ENCODE results near the gene EMC7. TPM values are rescaled to one million over a fixed set of nuclear protein-coding genes. Genes with fewer than 3 reads are reported as not detected.

EMC7 gene
- total and polyA plus RNA-seq, 9 of the 15 experiments (the other 6 are each of a cell fraction or from before 2014, with no cell fraction given) = 25.8 to 92.8 (median 49.7) TPM

GRCh38 chr15:34038023-34038870 lies 63.4 kb downstream of the EMC7 start (continued):
- TF ChIP-seq, protein P1, sequence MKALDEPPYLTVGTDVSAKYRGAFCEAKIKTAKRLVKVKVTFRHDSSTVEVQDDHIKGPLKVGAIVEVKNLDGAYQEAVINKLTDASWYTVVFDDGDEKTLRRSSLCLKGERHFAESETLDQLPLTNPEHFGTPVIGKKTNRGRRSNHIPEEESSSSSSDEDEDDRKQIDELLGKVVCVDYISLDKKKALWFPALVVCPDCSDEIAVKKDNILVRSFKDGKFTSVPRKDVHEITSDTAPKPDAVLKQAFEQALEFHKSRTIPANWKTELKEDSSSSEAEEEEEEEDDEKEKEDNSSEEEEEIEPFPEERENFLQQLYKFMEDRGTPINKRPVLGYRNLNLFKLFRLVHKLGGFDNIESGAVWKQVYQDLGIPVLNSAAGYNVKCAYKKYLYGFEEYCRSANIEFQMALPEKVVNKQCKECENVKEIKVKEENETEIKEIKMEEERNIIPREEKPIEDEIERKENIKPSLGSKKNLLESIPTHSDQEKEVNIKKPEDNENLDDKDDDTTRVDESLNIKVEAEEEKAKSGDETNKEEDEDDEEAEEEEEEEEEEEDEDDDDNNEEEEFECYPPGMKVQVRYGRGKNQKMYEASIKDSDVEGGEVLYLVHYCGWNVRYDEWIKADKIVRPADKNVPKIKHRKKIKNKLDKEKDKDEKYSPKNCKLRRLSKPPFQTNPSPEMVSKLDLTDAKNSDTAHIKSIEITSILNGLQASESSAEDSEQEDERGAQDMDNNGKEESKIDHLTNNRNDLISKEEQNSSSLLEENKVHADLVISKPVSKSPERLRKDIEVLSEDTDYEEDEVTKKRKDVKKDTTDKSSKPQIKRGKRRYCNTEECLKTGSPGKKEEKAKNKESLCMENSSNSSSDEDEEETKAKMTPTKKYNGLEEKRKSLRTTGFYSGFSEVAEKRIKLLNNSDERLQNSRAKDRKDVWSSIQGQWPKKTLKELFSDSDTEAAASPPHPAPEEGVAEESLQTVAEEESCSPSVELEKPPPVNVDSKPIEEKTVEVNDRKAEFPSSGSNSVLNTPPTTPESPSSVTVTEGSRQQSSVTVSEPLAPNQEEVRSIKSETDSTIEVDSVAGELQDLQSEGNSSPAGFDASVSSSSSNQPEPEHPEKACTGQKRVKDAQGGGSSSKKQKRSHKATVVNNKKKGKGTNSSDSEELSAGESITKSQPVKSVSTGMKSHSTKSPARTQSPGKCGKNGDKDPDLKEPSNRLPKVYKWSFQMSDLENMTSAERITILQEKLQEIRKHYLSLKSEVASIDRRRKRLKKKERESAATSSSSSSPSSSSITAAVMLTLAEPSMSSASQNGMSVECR (CRISPR knock-in tag; IDR thresholded peaks at IDR 0.05) = peak; percentile 48; the same call in 1 of the 2 replicates
- TF ChIP-seq ETV1 (tag; conservative IDR thresholded peaks at IDR 0.05; ENCODE audit: low read depth) (0 out of 2 replicates have a peak, but pooled peaks have one; percentile 15), TEAD1 (CRISPR knock-in tag; IDR thresholded peaks at IDR 0.05) (peak in 1 of 2 experiments; percentile 80; a peak in 1 of 4 replicates), SMARCA4 (IDR thresholded peaks at IDR 0.05) (no peak), TBP (optimal IDR thresholded peaks at IDR 0.05; ENCODE audit: low read depth, low read length) (peak; percentile 24), HLTF (IDR thresholded peaks at IDR 0.05) (no peak), XRCC3 (IDR thresholded peaks at IDR 0.05) (no peak), CBX1 (IDR thresholded peaks at IDR 0.05; ENCODE audit: low read depth) (0 out of 2 replicates have a peak, but pooled peaks have one; percentile 33), ZNF76 (CRISPR knock-in tag; IDR thresholded peaks at IDR 0.05; ENCODE audit: borderline replicate concordance) (no peak), ZNF764 (CRISPR knock-in tag; IDR thresholded peaks at IDR 0.05; ENCODE audit: low read depth) (no peak), CBX5 (IDR thresholded peaks at IDR 0.05; ENCODE audit: borderline replicate concordance, low read depth) (no peak), ZNF766 (CRISPR knock-in tag; conservative IDR thresholded peaks at IDR 0.05) (0 out of 2 replicates have a peak, but pooled peaks have one; percentile 39), TEAD2 (tag; IDR thresholded peaks at IDR 0.05) (no peak), ZNF584 (CRISPR knock-in tag; IDR thresholded peaks at IDR 0.05; ENCODE audit: low read depth) (0 out of 2 replicates have a peak, but pooled peaks have one; percentile 31), TAF1 (IDR thresholded peaks at IDR 0.05; ENCODE audit: control insufficient read depth, extremely low read depth, insufficient read depth, low read length, severe bottlenecking) (no peak), ILF3 (IDR thresholded peaks at IDR 0.05; ENCODE audit: borderline replicate concordance) (no peak), IRF2 (CRISPR knock-in tag; IDR thresholded peaks at IDR 0.05) (no peak), DPF2 (IDR thresholded peaks at IDR 0.05) (no peak), ZNF408 (CRISPR knock-in tag; IDR thresholded peaks at IDR 0.05; ENCODE audit: low read depth) (no peak), SPI1 (IDR thresholded peaks at IDR 0.05; ENCODE audit: borderline replicate concordance, low read depth, low read length) (no peak)
- TF ChIP-seq, protein P2, sequence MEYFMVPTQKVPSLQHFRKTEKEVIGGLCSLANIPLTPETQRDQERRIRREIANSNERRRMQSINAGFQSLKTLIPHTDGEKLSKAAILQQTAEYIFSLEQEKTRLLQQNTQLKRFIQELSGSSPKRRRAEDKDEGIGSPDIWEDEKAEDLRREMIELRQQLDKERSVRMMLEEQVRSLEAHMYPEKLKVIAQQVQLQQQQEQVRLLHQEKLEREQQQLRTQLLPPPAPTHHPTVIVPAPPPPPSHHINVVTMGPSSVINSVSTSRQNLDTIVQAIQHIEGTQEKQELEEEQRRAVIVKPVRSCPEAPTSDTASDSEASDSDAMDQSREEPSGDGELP (CRISPR knock-in tag; IDR thresholded peaks at IDR 0.05; ENCODE audit: borderline replicate concordance) = 0 out of 2 replicates have a peak, but pooled peaks have one; percentile 32
- TF ChIP-seq, protein P3, sequence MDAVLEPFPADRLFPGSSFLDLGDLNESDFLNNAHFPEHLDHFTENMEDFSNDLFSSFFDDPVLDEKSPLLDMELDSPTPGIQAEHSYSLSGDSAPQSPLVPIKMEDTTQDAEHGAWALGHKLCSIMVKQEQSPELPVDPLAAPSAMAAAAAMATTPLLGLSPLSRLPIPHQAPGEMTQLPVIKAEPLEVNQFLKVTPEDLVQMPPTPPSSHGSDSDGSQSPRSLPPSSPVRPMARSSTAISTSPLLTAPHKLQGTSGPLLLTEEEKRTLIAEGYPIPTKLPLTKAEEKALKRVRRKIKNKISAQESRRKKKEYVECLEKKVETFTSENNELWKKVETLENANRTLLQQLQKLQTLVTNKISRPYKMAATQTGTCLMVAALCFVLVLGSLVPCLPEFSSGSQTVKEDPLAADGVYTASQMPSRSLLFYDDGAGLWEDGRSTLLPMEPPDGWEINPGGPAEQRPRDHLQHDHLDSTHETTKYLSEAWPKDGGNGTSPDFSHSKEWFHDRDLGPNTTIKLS (IDR thresholded peaks at IDR 0.05; ENCODE audit: borderline replicate concordance, low read depth) = no peak

Measured in K562 (cell line).